Stomach (tissue), 4 donors: ENCODE results near the gene TRAFD1.

Experiments used
- CTCF ChIP-seq, 7 experiments: fragments of 450-650 bp in 4 of 7; fragments of 200-600 bp in 3 of 7; sonication (generic) in 3 of 7; IDR thresholded peaks; one replicate each; pipeline ENCODE4 v1.5.1; 2016 to 2019; ENCODE audit warnings: antibody characterized with exemption in 7 of 7, control low read depth in 2 of 7, mild to moderate bottlenecking in 1 of 7
- EP300 ChIP-seq: sonication (generic); formaldehyde crosslinking; IDR thresholded peaks from one replicate; pipeline ENCODE4 v1.6.1; 2017; ENCODE audit warnings: antibody characterized with exemption
- POLR2A ChIP-seq, 4 donors: fragments of 450-650 bp; IDR thresholded peaks; one replicate each; pipeline ENCODE4 v1.6.1; 2016; ENCODE audit warnings: antibody characterized with exemption in 4 of 4, control low read depth in 2 of 4, mild to moderate bottlenecking in 1 of 4, moderate library complexity in 1 of 4

DNA sequence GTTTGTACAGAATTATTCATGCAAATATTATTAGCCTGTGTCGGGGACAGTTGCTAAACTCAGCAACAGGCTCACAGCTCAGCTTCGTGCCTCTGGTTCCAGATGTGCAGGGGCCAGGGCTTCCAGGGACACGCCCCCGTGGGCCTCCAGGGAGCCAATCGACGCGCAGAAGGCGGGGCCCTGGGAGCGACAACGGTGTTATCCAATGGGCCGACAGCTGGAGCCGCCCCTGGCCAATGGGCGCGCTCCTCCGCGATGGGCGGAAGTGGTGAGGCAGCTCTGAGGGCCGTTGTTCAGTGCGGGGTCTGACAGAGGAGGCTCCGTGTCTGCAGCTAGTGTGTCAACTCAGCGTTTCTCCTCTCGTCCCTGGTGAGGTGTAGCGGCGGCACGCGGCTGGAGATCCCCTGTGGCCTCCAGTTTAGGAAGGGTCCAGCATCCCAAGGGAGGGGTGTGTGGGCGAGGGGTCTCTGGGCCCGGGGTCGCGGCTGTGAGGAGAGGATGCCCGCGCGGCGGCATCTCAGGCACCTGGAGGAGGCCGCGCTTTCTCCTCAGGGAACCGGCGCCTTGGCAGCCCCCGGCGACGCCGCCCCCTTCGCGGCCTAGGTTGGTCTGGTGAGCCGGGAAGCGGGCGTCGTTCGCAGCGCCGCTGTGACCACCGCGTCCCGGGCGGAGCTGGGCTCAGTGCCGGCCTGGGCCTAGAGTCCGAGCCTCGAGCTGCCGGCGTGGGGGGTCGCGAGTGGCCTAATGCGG is at the start of gene TRAFD1:
- no peak for TF ChIP-seq CTCF (IDR thresholded peaks at IDR 0.05)
- no peak for TF ChIP-seq EP300
- peak in 2 of 4 donors; percentile 64 to 78 for TF ChIP-seq POLR2A (IDR thresholded peaks at IDR 0.05)
